BE2C (cell line): Measurements from ENCODE around the gene PTGES.
"Not testable (repeated sequence)": the region's sequence is repeated elsewhere in the genome, so short reads cannot be mapped to it uniquely, and the experiment has no call there.

Experiments
- DNase-seq: peaks from one replicate; pipeline ENCODE4 v3.0.0-alpha.2; 2020
- H3K27me3 ChIP-seq: fragments of 250-450 bp; sonication (Bioruptor Pico); 2 replicates; pipeline ENCODE4 v1.5.1; 2020; ENCODE audit warnings: mild to moderate bottlenecking
- H3K36me3 ChIP-seq: fragments of 250-450 bp; sonication (Bioruptor Pico); 2 replicates; pipeline ENCODE4 v1.5.1; 2020; ENCODE audit warnings: mild to moderate bottlenecking
- H3K4me1 ChIP-seq: fragments of 250-450 bp; sonication (Bioruptor Pico); 2 replicates; pipeline ENCODE4 v1.5.1; 2020
- H3K4me3 ChIP-seq: 2 replicates; pipeline ENCODE4 v1.5.1; 2011; ENCODE audit warnings: low read depth, low read length
- H3K9me3 ChIP-seq: fragments of 250-450 bp; sonication (Bioruptor Pico); 2 replicates; pipeline ENCODE4 v1.5.1; 2020
- TF ChIP-seq, protein P1 (sequence below): IDR thresholded peaks from 2 replicates; pipeline ENCODE4 v1.5.1; 2012; ENCODE audit warnings: mild to moderate bottlenecking, low read depth, low read length

The PTGES gene

DNA sequence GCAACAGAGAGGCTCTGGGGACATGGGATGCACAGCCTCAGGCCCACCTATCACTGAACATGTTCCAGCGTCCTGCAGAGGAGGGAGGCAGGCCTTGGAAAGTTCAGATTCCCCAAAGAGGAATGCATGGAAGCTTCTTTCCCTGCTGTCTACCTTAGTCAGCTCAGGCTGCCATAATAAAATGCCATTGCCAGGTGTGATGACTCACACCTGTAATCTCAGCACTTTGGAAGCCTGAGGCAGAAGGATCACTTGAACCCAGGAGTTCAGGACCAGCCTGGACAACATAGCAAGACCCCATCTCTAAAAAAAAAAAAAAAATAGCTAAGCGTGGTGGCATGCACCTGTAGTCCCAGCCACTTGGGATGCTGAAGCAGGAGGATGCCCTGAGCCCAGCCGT lies 25.6 kb upstream of the PTGES start:
- DNase-seq, result no peak
- Histone ChIP-seq H3K4me3 (no peak overlapping the region), H3K27me3 (no peaks in the 10 kb centered on the region), H3K36me3 (no peaks in the 10 kb centered on the region), H3K4me1 (peaks cover 13% of the 10 kb centered on the region; the same call in 1 of the 2 replicates), H3K9me3 (no peaks in the 10 kb centered on the region)
- TF ChIP-seq, protein P1, sequence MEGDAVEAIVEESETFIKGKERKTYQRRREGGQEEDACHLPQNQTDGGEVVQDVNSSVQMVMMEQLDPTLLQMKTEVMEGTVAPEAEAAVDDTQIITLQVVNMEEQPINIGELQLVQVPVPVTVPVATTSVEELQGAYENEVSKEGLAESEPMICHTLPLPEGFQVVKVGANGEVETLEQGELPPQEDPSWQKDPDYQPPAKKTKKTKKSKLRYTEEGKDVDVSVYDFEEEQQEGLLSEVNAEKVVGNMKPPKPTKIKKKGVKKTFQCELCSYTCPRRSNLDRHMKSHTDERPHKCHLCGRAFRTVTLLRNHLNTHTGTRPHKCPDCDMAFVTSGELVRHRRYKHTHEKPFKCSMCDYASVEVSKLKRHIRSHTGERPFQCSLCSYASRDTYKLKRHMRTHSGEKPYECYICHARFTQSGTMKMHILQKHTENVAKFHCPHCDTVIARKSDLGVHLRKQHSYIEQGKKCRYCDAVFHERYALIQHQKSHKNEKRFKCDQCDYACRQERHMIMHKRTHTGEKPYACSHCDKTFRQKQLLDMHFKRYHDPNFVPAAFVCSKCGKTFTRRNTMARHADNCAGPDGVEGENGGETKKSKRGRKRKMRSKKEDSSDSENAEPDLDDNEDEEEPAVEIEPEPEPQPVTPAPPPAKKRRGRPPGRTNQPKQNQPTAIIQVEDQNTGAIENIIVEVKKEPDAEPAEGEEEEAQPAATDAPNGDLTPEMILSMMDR, result no peak

GRCh38 chr9:129777769-129778130 lies 24.9 kb upstream of the PTGES start:
- Histone ChIP-seq H3K9me3 (no peaks in the 10 kb centered on the region), H3K36me3 (no peaks in the 10 kb centered on the region), H3K27me3 (no peaks in the 10 kb centered on the region), H3K4me3 (no peak overlapping the region), H3K4me1 (peaks cover 13% of the 10 kb centered on the region; the same call in 1 of the 2 replicates)
- DNase-seq, result no peak
- TF ChIP-seq, protein P1, result no peak

GRCh38 chr9:129776938-129777768 lies 24.3 kb upstream of the PTGES start:
- Histone ChIP-seq H3K4me3 (no peak overlapping the region), H3K9me3 (no peaks in the 10 kb centered on the region), H3K36me3 (no peaks in the 10 kb centered on the region), H3K27me3 (no peaks in the 10 kb centered on the region), H3K4me1 (peaks cover 13% of the 10 kb centered on the region; the same call in 1 of the 2 replicates)
- DNase-seq, result peak; percentile 70
- TF ChIP-seq, protein P1, result no peak

GRCh38 chr9:129776566-129776937 lies 23.7 kb upstream of the PTGES start:
- Histone ChIP-seq H3K4me1 (peaks cover 13% of the 10 kb centered on the region; the same call in 1 of the 2 replicates), H3K36me3 (no peaks in the 10 kb centered on the region), H3K9me3 (no peaks in the 10 kb centered on the region), H3K4me3 (no peak overlapping the region), H3K27me3 (no peaks in the 10 kb centered on the region)
- no peak for DNase-seq
- TF ChIP-seq, protein P1, result no peak

DNA sequence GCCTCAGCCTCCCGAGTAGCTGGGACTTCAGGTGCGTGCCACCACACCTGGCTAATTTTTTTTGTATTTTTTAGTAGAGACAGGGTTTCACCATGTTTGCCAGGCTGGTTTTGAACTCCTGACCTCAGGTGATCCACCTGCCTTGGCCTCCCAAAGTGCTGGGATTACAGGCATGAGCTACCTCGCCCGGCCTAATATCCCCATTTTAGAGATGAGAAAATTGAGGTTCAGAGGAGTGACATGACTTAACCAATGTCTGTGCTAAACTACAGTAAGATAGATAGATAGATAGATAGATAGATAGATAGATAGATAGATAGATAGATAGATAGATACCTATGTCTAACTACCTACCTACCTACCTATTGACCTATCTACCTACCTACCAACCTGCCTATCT lies 23.3 kb upstream of the PTGES start:
- not testable (repeated sequence) for H3K4me3 ChIP-seq, DNase-seq, H3K27me3 ChIP-seq, H3K36me3 ChIP-seq, H3K9me3 ChIP-seq
- H3K4me1 ChIP-seq, result peaks cover 13% of the 10 kb centered on the region; the same call in 1 of the 2 replicates

GRCh38 chr9:129775448-129775798 lies 22.6 kb upstream of the PTGES start:
- Histone ChIP-seq H3K9me3 (no peaks in the 10 kb centered on the region), H3K27me3 (no peaks in the 10 kb centered on the region), H3K4me3 (no peak overlapping the region), H3K4me1 (peaks cover 13% of the 10 kb centered on the region; the same call in 1 of the 2 replicates), H3K36me3 (no peaks in the 10 kb centered on the region)
- peak; percentile 24 for DNase-seq
- TF ChIP-seq, protein P1, result no peak
